Measurements from ENCODE around the gene INSC.

The INSC gene

DNA sequence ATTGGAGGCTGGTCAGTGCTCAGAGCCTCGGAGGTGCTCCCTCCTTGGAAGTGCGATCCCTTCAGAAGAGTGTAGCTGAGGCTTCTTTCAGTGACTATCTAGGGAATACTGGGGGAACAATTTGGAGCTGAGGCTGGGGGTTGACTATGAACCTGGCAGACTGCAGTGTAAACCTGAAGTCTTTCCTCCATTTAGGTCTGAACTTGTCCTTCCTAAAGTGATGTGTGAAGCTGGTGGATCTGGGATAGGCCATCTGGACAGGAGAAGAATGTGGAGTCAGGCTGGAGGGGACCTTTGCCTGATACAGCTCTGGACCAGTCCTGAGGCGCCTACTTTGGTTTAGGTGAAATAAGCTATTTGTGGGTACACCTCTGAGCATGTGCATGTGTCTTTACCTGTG lies 3.5 kb upstream of the INSC start:
- no peak for DNase-seq

DNA sequence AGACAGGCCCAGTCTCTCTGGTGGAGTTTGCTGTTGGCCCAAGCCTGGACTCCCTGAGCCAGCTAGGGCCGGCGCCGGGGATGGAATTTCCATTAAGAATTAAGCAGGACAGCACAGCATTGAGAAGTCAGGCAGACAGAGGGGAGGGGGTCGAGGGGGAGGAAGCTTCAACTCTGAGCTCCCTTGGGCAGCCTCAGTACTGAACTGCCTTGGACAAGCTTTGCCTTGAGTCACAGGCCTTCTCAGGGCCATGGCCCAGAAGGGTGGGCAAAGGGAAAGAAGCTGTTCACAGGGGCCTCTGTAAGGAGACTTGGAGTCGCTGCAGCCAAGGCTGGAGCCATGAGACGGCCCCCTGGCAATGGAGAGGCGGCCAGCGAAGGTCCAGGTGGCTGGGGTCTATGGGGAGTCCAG lies 2.6 kb upstream of the INSC start:
- no peak for DNase-seq

DNA sequence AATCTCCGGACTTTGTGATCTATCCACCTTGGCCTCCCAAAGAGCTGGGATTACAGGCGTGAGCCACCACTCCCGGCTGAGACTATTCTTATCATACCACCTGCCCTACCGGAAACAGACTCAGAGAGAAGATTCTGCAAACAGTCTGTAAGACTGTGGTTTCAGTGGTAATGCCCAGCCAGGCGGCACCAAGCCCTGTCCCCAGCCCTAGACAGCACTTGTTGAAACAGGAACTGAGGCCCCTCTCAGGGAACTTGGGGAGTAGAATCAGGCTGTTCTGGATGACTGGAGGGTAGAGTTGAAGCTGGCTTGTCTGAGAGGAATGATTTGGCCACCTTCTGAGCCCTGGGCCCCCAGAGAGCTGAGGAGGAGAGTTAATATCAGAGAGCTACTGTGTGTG lies 1.3 kb upstream of the INSC start:
- DNase-seq, result no peak

DNA sequence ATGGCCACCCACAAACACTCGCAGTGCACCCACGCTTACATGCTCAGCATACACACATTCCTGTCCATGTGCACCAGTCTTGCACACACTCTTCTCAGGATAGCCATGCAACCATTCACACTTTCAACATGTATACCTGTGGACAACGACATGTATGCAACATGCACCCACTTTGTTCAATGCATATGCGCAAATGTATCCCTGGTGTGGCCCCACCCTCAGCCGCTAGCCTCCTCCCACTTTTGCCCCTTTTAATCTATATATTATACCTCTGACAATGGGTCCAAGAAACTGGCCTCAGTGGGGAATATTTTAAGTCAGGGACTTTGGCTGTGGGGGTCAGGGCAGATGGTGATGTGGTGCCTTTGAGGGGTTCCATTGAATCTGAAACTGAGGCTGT lies 963 bp downstream of the INSC start:
- no peak for DNase-seq

DNA sequence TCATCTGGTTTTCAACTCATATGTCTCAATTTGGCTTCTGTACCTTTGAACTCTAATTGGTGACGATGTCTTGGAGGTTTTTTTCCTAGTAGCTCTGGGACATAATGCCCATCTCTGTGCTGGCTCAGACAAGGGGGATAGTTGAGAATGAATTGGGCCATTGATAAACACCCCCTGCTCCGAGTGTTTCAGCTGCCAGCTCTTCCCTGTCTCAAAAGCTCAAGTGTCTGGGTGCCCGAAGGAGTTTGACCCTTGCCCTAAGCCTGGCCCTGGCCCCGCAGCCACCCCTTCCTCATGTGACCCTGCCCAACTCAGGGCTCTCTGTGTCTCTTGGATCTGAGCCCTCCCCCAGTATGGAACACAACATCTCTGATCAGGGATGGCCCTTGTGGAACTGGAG lies 3.0 kb downstream of the INSC start:
- DNase-seq, result peak; percentile 14

DNA sequence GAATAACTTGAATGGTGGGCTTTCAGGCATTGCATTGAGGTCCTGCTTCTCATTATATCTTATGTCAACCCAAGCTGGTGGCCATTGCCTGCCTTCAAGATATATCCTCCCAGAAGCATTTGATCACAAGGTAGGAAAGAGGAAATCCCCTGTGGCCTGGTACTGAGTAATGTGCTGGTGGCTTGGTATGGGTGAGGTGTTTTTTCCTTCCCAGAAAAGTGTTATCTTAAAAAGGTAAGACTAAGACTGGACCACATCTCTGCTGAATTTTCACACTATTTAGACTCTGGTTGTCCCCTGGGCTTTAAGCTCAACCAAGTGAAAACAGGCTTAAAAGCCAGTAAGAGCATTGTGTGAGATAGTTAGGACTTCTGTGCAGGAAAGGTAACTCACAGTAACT lies 3.7 kb downstream of the INSC start:
- no peak for DNase-seq

DNA sequence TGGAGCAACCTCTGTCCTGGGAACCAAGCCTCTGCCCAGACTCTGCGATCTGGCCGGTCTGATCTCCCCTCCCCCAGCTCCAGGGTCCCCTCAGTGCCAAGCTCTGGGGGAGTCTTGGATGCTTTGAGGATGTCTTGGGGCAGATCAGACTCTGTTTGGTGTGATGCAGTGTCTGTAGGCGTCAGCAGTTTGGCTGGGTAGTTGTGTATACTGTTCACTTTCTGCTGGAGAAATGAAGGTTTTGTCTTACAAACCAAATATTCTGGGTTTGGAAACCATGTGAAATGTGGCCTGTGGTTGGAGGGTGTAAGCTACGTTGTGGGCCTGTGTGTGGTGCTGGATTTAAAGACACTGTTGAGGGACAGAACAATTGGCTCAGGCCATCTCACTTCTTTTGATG lies 4.6 kb downstream of the INSC start:
- no peak for DNase-seq

DNA sequence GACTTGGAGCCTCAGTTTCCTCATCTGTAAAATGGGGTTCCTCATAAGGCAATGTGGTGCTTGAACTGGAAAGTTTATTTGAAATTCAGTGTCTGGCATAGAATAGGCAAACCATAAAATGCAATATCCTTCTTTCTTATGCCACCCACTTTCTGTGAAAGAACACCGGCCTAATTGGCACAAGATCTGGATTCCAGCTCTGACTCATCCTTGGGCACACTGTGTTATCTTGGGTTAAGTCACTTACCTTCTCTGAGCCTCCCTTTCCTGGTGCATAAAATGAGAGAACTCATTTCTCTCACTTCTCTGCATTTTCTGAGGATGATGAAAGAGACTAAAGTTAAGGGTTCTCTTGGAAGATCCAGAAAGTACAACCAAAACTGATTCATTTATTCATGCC lies 5.1 kb downstream of the INSC start:
- no peak for DNase-seq

DNA sequence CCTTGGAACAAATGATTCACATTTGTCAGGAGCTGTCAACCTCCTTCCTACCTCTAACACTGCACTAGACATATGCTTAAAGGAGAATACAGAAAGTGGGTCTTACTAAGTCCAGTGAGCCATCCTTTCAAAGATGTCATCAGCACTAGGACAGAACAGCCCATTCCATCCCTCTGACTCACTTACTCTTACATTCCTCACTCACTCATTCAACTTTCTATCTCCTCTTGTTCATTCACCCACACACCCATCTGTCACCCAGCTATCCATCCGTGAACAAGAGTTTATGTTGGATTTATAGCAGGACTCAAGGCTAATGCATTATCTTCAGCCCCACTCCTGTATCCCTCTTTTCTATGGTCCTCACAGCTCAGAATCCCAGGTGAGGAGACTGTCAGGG lies 9.1 kb downstream of the INSC start:
- DNase-seq, result no peak

DNA sequence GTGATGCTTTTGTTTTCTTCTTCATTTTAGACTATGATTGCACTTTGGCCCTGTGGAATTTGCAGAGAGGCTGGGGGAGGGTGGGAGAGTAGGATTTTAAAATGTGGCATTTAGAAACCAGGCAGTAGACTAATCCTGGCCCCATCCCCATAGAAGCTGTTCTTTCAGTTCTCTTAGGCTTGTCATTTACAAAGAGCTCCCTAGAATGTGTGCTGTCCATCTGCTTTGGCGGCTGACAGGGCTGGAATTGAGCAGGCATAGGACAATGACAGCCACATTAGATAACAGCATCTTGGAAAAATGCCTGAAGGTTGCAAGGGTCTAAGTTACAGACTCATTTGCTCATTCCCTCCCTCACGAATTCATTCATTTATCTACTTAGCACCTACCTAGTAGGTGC lies 9.8 kb downstream of the INSC start:
- DNase-seq, result no peak

DNA sequence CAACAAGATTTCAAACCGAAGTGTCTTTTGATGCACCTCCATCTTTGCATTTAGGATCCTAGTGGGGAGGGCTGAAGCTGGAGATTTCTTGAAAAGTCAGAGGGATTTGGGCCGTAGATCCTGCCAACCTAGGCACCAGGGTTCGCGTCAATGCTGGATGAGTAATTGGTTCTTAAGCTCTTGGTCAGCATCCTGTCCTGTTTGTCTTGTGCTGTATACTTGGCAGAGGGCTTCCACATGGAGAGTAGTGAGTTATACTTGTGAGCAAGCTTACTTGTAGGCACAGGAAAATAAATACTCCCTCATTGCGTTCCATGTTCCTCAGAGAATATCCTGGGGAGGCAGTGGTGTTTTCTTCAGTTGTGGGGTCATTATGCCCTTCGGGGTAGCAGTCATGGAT lies 12.6 kb downstream of the INSC start:
- DNase-seq, result no peak

DNA sequence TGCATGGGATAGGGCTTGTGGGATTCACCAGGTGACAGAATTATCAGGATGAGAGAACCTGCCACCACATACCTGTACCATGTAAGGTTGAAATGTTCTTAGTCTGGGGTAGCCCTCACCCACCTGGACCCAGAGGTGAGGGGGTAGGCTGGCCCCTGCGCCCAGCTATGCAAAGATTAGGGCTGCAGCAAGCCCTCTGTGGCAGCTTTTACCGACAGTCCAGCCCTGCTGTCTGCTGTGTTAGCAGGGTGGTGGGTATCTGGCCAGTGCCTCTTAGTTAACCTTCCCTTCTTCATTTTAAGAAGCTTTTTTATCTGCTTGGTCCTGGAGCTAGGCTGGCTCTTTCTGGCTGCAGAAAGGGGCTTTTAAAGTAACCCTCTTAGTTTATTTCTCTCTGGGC lies 13.9 kb downstream of the INSC start:
- no peak for DNase-seq

DNA sequence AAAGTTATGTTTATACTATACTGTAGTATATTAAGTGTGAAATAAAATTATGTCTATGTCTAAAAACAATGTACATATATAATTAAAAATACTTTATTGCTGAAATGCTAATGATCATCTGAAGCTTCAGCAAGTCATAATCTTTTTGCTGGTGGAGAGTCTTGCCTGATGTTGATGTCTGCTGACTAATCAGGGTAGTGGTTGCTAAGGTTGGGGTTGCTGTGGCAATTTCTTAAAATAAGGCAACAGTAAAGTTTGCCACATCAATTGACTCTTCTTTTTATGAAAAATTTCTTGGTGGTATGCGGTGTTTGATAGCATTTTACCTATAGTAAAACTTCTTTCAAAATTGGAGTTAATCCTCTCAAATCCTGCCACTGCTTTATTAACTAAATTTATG lies 21.4 kb downstream of the INSC start:
- no peak for DNase-seq

DNA sequence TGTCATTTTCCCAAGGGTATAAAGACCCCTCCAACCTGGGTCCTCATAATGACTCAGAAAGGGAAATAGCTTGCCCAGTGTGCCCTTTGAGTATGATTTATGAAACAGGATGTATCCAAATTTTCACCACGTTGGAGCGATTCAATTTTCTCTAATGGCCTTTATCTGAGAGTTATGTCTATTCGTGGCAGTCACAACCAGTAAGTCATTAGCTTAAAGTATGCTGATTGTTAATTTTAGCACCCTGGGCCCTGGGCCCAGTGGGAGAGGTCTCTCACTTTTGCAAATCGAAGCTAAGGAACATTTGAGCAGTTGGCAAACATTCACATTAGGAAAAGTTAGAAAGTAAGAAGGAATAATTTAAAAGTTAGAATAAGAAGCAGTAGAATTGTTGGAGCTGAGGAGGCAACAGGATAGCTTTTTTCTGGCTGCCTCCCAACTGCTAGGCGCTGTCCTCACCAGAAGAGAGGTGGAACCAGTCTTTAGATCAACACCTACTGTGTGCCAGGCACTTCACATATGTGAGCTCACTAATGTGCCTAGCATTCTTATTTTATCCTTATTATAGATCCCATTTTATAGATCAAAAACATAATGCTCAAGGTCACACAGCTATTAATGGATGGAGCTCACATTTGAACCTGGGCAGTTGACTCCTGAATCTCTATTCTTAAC lies 24.5 kb downstream of the INSC start:
- DNase-seq, result no peak

DNA sequence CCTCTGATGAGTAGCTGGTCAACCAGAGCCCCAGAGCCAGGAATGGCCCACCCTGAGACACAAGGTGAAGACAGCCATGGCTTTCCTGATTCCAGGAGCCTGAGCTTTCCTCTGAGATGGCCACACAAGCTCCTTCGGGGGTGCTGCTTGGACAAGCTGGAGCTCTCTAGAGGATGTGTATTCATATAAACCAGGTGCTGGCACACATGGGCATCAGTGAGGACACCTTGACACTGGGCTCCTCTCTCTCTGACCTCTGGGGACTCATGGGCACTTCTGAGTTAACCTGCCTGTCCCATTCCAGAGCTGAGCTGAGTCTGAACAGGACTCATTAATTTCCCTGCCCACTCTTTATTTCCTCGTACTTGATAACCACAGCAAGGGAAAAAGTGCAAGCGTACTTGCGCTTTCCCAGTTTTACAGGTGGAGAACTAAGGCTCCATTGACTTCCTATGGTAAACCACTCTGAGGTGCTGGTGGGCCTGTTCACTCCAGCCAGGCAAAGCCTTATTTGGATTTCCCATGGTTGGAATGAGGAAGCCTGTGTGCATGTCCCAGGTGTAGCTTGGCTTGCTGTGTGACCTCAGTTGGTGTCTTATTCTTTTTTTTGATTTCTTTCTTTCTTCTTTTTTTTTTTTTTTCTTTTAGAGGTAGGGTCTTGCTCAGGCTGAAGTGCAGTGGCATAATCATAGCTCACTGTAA lies 25.4 kb downstream of the INSC start:
- DNase-seq, result no peak

DNA sequence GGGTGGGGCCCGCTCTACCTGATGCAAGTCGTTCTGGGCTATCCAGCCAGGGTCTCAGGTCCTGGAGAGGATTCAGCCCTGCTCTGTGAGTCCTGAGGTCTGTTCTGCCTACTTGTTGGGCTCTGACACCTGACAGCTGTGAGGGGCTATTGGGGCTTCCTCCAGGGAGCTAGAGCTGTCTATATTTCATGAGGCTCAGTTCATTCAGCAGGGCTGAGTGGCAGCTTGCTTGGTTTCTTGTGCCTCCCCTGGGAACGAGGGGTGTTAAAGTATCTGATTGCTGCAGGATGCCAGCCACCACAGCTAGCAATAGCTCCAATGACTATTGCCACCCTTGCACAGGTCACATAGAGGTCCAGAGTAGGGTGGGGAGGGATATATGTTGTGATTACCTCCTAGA lies 26.7 kb downstream of the INSC start:
- no peak for DNase-seq

DNA sequence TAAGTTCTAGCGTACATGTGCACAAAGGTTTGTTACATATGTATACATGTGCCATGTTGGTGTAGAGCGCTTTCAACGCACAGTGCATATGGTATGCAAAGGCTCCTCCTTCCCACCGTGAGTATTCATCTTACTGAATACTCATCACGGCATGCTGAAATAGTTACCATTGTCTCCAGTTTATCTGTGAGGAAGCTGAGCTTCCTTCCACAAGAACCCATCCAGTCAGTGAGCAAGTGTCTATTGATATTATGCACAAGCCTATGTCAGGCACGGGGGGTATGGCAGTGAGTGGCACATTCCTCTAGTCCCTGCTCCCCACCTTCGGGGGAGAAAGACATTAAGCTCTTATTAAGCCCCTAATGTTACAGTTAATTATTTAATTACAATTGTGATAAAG lies 28.1 kb downstream of the INSC start:
- DNase-seq, result no peak

DNA sequence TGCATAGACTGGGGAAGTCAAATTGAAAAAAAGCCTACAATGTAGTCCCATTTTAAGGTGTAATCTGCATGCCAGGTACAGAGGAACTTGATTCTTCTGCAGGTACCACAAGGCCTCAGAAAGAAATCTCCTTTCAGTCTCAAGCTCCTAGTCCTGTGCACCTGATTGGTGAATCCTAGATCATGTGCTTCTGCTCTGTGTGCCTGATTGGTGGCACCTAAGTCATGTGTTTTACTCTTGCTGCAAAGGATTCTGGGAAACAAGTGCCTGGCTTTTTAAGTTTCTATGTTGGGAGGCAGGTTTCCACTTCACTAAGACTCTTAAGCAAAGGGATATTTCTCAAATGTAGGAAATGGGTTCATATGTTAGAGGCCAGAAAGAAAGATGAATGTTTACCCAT lies 29.1 kb downstream of the INSC start:
- no peak for DNase-seq

DNA sequence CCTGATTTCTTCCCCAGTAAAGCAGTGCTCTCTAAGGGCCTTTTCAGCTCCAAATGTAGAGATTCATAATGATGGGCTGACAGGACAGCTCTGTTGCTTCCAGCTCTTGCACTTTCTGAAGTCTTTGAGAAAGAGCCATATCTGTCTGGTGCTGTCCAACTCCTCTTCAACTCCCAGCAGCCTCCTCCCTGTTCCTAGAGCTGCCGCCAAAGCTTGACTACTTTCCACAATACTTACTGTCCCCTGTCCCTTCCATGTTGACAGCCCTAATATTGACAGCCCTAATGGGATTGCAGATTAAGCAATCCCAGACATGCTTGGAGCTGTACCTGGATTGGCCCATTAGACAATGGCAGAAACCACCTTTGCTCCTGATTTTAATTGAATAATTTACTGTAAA lies 29.6 kb downstream of the INSC start:
- no peak for DNase-seq

DNA sequence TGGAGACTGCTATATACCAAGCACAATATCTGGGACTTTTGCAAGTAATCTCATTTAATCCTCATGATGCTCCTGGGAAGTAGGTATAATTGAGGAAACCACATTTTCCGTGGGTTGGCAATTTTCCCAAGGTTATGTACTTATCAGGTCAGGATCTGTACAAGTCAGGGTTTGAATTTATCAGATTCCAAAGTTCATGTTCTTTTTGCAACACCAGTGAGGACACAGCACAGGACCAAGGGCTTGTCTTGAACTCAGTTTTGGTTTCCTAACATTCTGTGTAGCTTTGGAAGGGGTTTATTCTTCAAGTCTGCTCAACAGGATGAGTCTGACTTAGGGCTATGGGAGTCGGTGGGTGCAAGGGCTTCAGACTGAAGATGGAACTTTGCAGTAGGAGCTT lies 30.4 kb downstream of the INSC start:
- DNase-seq, result no peak

DNA sequence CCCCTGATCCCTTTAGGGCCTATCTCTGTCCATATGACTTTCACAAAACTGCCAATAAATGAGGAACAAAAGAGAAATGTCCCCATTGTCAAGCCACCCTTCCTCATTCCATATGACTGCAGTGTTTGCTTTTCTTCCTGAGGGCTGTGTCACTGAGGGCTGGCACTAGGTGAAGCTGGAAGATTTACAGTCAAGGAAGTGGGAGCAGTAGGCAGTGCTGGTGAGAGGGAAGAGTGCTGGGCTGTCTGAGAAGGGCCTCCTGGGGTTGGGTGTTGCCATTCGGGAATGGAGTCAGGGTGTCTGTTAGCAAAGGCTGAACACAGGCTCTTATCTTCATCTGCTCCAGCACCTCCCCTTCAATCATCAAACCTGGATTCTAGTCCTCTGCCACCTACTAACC lies 30.9 kb downstream of the INSC start:
- no peak for DNase-seq

DNA sequence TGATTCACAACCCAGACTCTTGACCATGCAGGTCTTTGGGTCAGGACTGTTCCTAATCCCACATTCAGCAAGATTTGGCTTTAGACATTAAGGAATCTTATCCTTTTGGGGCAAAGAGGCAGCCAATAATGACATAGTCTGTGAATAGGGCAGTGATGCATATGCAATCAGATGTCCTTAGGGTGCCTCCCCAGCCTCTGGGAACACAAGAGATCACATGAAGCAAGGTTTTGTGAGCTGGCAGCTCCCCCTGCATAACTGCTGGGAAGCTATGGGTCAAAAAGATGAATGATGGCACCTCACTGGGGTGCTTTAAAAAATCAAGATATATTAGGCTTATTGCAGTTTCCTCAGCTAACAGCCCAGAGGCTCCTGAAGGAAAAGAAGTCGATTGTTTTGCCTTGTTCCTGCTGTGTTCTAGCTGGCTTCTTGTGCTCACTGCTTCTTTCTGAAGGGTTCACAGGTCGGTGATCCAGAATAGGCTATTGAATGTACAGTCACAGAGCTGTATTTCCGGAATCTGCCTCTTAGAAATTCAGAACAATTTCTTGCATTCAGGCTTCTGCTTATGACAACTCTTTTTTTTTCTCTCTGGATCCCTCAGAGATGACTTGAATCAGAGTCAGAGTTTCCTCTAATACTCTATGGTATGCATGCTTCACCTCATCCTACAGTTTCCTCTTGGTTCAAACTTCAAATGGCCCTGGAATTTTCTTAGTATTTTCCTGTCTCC lies 31.7 kb downstream of the INSC start:
- DNase-seq, result no peak

DNA sequence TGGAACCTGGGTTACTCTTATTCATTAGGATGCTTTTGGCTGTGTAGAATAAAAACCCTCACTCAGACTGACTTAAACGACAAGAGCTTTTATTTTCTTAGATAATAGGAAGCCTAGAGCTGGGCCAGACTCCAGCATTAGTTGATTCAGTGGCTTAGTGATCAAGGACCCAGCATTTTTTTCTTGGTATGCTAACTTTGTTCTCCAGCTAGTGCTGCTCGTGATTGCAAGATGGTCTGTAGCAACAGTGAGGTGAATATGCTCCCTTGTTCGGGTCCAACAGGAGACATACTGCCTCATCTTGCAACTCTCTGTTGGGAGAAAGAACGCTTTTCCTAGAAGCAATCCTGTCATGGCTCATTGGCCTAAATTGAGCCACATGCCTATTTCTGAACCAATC lies 33.4 kb downstream of the INSC start:
- DNase-seq, result no peak

DNA sequence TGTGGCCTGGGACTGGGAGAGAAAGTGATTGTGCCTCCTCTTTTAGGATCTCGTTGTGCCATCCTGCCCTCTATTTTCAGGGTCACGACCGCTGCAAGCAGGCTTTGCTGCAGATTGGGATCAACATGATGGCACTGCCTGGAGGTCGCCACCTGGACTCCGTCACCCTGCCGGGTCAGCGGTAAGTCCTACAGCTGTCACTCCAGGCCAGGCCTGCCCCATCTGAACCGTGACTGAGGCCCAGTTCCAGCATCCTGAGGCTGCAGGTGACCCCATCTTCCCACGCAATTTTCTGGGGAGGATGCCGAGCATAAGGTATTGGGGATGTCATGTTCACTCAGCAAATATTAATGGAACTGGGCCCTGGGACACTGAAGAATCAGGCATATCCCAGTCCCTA lies 34.3 kb downstream of the INSC start:
- DNase-seq, result no peak

DNA sequence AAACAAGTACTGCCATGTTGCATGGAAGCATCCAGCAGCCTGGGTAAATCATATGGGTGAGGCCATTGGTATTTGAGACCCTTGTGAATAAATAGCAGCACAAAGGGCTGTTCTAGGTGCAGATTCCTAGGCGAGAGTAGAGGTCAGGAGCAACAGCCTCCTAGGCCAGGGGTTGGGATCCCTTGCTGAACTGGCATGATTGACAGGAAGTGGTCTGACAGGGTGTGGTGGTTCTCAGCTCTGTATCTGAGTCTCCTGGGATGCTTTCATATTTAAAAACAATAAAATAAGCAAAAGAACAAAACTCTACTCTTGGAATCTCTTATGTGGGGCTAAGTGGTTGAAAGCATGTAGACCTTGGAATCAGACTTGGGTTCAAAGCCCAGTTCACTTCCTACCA lies 35.8 kb downstream of the INSC start:
- DNase-seq, result no peak

All from midbrain (tissue), 1 donor.